IMR-90 (cell line): ENCODE results near the gene SLC38A3. TPM values are rescaled to one million over a fixed set of nuclear protein-coding genes. Genes with fewer than 3 reads are reported as not detected.
A peak's percentile ranks its signal among the peaks of the same experiment; 100 is the strongest.

Experiments
- ATAC-seq: fragments of 200-7000 bp; cut with Tn5 transposase; 2 replicates; pipeline ENCODE4 v1.9.1; 2020; ENCODE audit warnings: low read depth, mild to moderate bottlenecking, moderate library complexity
- BruUV-seq: library from RNA; stranded (reverse); fragments of 400-500 nt; replicated peaks from 2 replicates; lab custom pipeline; 2021; lab: Mats Ljungman, UMichigan
- CTCF ChIA-PET: fragments of 300-600 bp; formaldehyde crosslinking; extraction: SDS; loops from one replicate; lab custom pipeline; 2021; ENCODE audit warnings: antibody characterized with exemption; lab: Yijun Ruan, JAX
- POLR2A ChIA-PET: fragments of 300-600 bp; sonication (Branson Sonifier 250); formaldehyde crosslinking; loops from one replicate; lab custom pipeline; 2022; ENCODE audit warnings: antibody characterized with exemption; ENCODE audit not compliant: unreplicated experiment; lab: Charles Lee
- DNase-seq: peaks from one replicate; pipeline ENCODE4 v3.0.0; 2013
- H2AFZ ChIP-seq: replicated peaks from 2 replicates; pipeline ENCODE3; 2013; ENCODE audit warnings: low read length, mild to moderate bottlenecking; ENCODE audit not compliant: poor library complexity
- H2AK5ac ChIP-seq: 2 replicates; pipeline ENCODE4 v1.6.1; 2013; ENCODE audit warnings: low read depth, low read length, inconsistent platforms
- H2AK9ac ChIP-seq: replicated peaks from 2 replicates; pipeline ENCODE3; 2013; ENCODE audit warnings: mild to moderate bottlenecking, low read depth, low read length, moderate library complexity; ENCODE audit not compliant: poor library complexity
- H2BK120ac ChIP-seq: 2 replicates; pipeline ENCODE4 v1.6.1; 2013; ENCODE audit warnings: low read depth, low read length, inconsistent platforms
- H2BK15ac ChIP-seq: 3 replicates; pipeline ENCODE4 v1.6.1; 2013; ENCODE audit warnings: low read depth, low read length, inconsistent platforms
- H2BK20ac ChIP-seq: 2 replicates; pipeline ENCODE4 v1.6.1; 2013; ENCODE audit warnings: low read depth, mild to moderate bottlenecking, inconsistent platforms, low read length, moderate library complexity
- H2BK5ac ChIP-seq: 2 replicates; pipeline ENCODE4 v1.6.1; 2013; ENCODE audit warnings: mild to moderate bottlenecking, low read depth, low read length, inconsistent platforms; ENCODE audit not compliant: poor library complexity, severe bottlenecking
- H3K14ac ChIP-seq: replicated peaks from 2 replicates; pipeline ENCODE4 v1.6.1; 2013; ENCODE audit warnings: low read depth, low read length, inconsistent platforms
- H3K18ac ChIP-seq: 2 replicates; pipeline ENCODE4 v1.6.1; 2013; ENCODE audit warnings: low read depth, low read length, control low read depth
- H3K23ac ChIP-seq: 2 replicates; pipeline ENCODE4 v1.6.1; 2013; ENCODE audit warnings: low read depth, low read length, inconsistent platforms
- H3K27ac ChIP-seq: 2 replicates; pipeline ENCODE4 v1.5.1; 2013; ENCODE audit warnings: mild to moderate bottlenecking, control low read depth, low read length; ENCODE audit not compliant: insufficient read depth
- H3K27me3 ChIP-seq: 2 replicates; pipeline ENCODE4 v1.6.1; 2013; ENCODE audit warnings: low read length; ENCODE audit not compliant: control insufficient read depth, insufficient read depth
- H3K36me3 ChIP-seq: 2 replicates; pipeline ENCODE4 v1.6.1; 2013; ENCODE audit warnings: low read length, mixed read lengths; ENCODE audit not compliant: control insufficient read depth, insufficient read depth
- H3K4ac ChIP-seq: 2 replicates; pipeline ENCODE4 v1.6.1; 2013; ENCODE audit warnings: low read depth, low read length, inconsistent platforms
- H3K4me1 ChIP-seq: 2 replicates; pipeline ENCODE4 v1.6.1; 2013; ENCODE audit warnings: low read length, mixed read lengths; ENCODE audit not compliant: control insufficient read depth, insufficient read depth
- H3K4me2 ChIP-seq: 2 replicates; pipeline ENCODE4 v1.6.1; 2013; ENCODE audit warnings: low read depth, mild to moderate bottlenecking, control low read depth, low read length, moderate library complexity
- H3K4me3 ChIP-seq: 2 replicates; pipeline ENCODE4 v1.5.1; 2013; ENCODE audit warnings: low read depth, mild to moderate bottlenecking, control low read depth, low read length, moderate library complexity; ENCODE audit not compliant: insufficient read depth
- H3K56ac ChIP-seq: 2 replicates; pipeline ENCODE4 v1.6.1; 2013; ENCODE audit warnings: low read length, inconsistent platforms; ENCODE audit not compliant: insufficient read depth; ENCODE audit errors: extremely low read depth
- H3K79me1 ChIP-seq, 2 experiments: 2 replicates each; pipeline ENCODE4 v1.6.1; 2013; ENCODE audit warnings: low read length in 2 of 2, inconsistent platforms in 1 of 2, low read depth in 1 of 2
- H3K9ac ChIP-seq: 2 replicates; pipeline ENCODE4 v1.6.1; 2013; ENCODE audit warnings: low read depth, low read length, control low read depth
- H3K9me1 ChIP-seq: 2 replicates; pipeline ENCODE4 v1.6.1; 2013; ENCODE audit warnings: low read length, inconsistent platforms; ENCODE audit not compliant: insufficient read depth
- H3K9me3 ChIP-seq: 2 replicates; pipeline ENCODE4 v1.6.1; 2013; ENCODE audit warnings: low read length; ENCODE audit not compliant: control insufficient read depth, insufficient read depth
- H4K20me1 ChIP-seq: 2 replicates; pipeline ENCODE4 v1.6.1; 2013; ENCODE audit warnings: low read length, inconsistent platforms; ENCODE audit not compliant: insufficient read depth
- H4K5ac ChIP-seq: 2 replicates; pipeline ENCODE4 v1.6.1; 2013; ENCODE audit warnings: mild to moderate bottlenecking, low read depth, low read length, control low read depth
- H4K8ac ChIP-seq, 2 experiments: 2 replicates each; pipeline ENCODE4 v1.6.1; 2013; ENCODE audit warnings: low read depth in 2 of 2, low read length in 2 of 2, control low read depth in 1 of 2, inconsistent platforms in 1 of 2
- H4K91ac ChIP-seq: 2 replicates; pipeline ENCODE4 v1.6.1; 2013; ENCODE audit warnings: low read depth, low read length, inconsistent platforms; ENCODE audit not compliant: insufficient read depth
- CEBPB ChIP-seq: IDR thresholded peaks from 2 replicates; pipeline ENCODE4 v1.6.1; 2012; ENCODE audit warnings: low read depth, low read length, improper control_type of control experiment
- CHD1 ChIP-seq: IDR thresholded peaks from 2 replicates; pipeline ENCODE4 v1.6.1; 2012; ENCODE audit warnings: low read depth, low read length, improper control_type of control experiment
- CTCF ChIP-seq: conservative IDR thresholded peaks from 2 replicates; pipeline ENCODE4 v1.5.1; 2012; ENCODE audit warnings: mild to moderate bottlenecking, low read depth, low read length, improper control_type of control experiment
- ELK1 ChIP-seq: fragments of 150-350 bp; IDR thresholded peaks from 2 replicates; pipeline ENCODE4 v1.6.1; 2016; ENCODE audit warnings: low read depth, mild to moderate bottlenecking, low read length, moderate library complexity, borderline replicate concordance
- FOS ChIP-seq: fragments of 150-350 bp; IDR thresholded peaks from 2 replicates; pipeline ENCODE4 v1.6.1; 2016; ENCODE audit warnings: low read depth, low read length
- MAFK ChIP-seq: IDR thresholded peaks from 2 replicates; pipeline ENCODE4 v1.6.1; 2012; ENCODE audit warnings: low read depth, low read length, improper control_type of control experiment
- MAZ ChIP-seq: IDR thresholded peaks from 2 replicates; pipeline ENCODE4 v1.6.1; 2012; ENCODE audit warnings: low read depth, mild to moderate bottlenecking, low read length, improper control_type of control experiment, moderate library complexity, borderline replicate concordance
- MXI1 ChIP-seq: IDR thresholded peaks from 2 replicates; pipeline ENCODE4 v1.6.1; 2012; ENCODE audit warnings: low read depth, mild to moderate bottlenecking, low read length, moderate library complexity, borderline replicate concordance
- NFE2L2 ChIP-seq: fragments of 150-350 bp; IDR thresholded peaks from 2 replicates; pipeline ENCODE4 v1.6.1; 2016; ENCODE audit warnings: low read depth, mild to moderate bottlenecking, low read length
- POLR2A ChIP-seq: IDR thresholded peaks from 2 replicates; pipeline ENCODE4 v1.6.1; 2012; ENCODE audit warnings: mild to moderate bottlenecking, low read depth, low read length
- RAD21 ChIP-seq: IDR thresholded peaks from 2 replicates; pipeline ENCODE4 v1.6.1; 2012; ENCODE audit warnings: low read length, improper control_type of control experiment
- RCOR1 ChIP-seq: IDR thresholded peaks from 2 replicates; pipeline ENCODE4 v1.6.1; 2012; ENCODE audit warnings: mild to moderate bottlenecking, low read length, improper control_type of control experiment; ENCODE audit not compliant: insufficient replicate concordance
- RFX5 ChIP-seq: IDR thresholded peaks from 2 replicates; pipeline ENCODE4 v1.8.0; 2012; ENCODE audit warnings: low read depth, mild to moderate bottlenecking, low read length, moderate library complexity
- SMC3 ChIP-seq: fragments of 150-350 bp; IDR thresholded peaks from 2 replicates; pipeline ENCODE4 v1.6.1; 2016; ENCODE audit warnings: low read depth, mild to moderate bottlenecking, antibody characterized with exemption, low read length, moderate library complexity
- USF2 ChIP-seq: fragments of 150-350 bp; IDR thresholded peaks from 2 replicates; pipeline ENCODE4 v1.6.1; 2017; ENCODE audit warnings: mild to moderate bottlenecking, antibody characterized with exemption, low read length, low read depth
- WGBS, 2 experiments: methylation state at CpG; one replicate each; pipeline versions ENCODE4 v1.1.5 to v1.1.7; 2013; ENCODE audit warnings: missing lambda C conversion rate in 2 of 2; ENCODE audit not compliant: insufficient read length in 1 of 2; ENCODE audit errors: extremely low coverage in 2 of 2; 5-methylcytosine and 5-hydroxymethylcytosine counted together
- dilution Hi-C: fragments of 300-500 bp; cut with HindIII; formaldehyde crosslinking; loops from one replicate; pipeline ENCODE4 v1.14.3; 2018; ENCODE audit warnings: low sequenced_read_pairs; ENCODE audit not compliant: unreplicated experiment
- in situ Hi-C: fragments of 300-500 bp; cut with MboI; formaldehyde crosslinking; loops from 3 replicates; pipeline ENCODE4 v1.14.3; 2019; ENCODE audit warnings: low sequenced_read_pairs, inconsistent platforms, mixed read lengths
- intact Hi-C: fragments of 100-400 bp; cut with micrococcal nuclease; formaldehyde crosslinking; loops from 2 replicates; pipeline ENCODE4 v1.10.0; 2022
- polyA plus RNA-seq, 3 experiments: library from polyadenylated mRNA; depleted of rRNA; stranded (reverse); fragments of >200 nt; gene quantifications; 2 replicates each; pipeline ENCODE4 v1.2.3, GENCODE V29; 2012; ENCODE audit warnings: low replicate concordance in 1 of 3
- total RNA-seq: library from RNA; depleted of rRNA; stranded (reverse); fragments of >200 nt; gene quantifications from 2 replicates; pipeline ENCODE4 v1.2.3, GENCODE V29; 2012

Gene SLC38A3
- total and polyA plus RNA-seq, 2 of the 4 experiments (the other 2 are of a cell fraction), result 0.12 to 0.36 TPM

GRCh38 chr3:50193746-50194127 lies 11.3 kb upstream of the SLC38A3 start:
- H3K4ac ChIP-seq, result no peak overlapping the region
- CTCF ChIA-PET, result interaction anchor here (1.4 kb wide), 1 partner anchor 66 kb away, joined by 4 read pairs; no protein-coding TSS in a partner anchor
- H3K18ac ChIP-seq, result no peak overlapping the region
- no peak overlapping the region for H3K14ac ChIP-seq
- H3K9me3 ChIP-seq, result no peaks in the 10 kb centered on the region
- intact Hi-C loops, result loop anchor here (1.0 kb wide), 1 partner anchor 131 kb away; no protein-coding TSS in a partner anchor
- H3K4me3 ChIP-seq, result no peak overlapping the region
- no peak overlapping the region for H3K4me2 ChIP-seq
- TF ChIP-seq NFE2L2 (no peak), ELK1 (no peak), CTCF (no peak), CEBPB (no peak), USF2 (no peak), POLR2A (no peak), RAD21 (no peak), SMC3 (no peak), RCOR1 (no peak), MXI1 (no peak), RFX5 (no peak), MAFK (no peak), MAZ (no peak), FOS (no peak), CHD1 (no peak)
- H4K20me1 ChIP-seq, result peaks cover 4% of the 10 kb centered on the region; the same call in 1 of the 2 replicates
- 44% methylated on average over 20 of the region's 34 CpGs; no CpG with 5 or more reads in 1 of the 2 experiments for WGBS, 2 experiments
- no peak overlapping the region for H2AK5ac ChIP-seq
- H3K27ac ChIP-seq, result no peak overlapping the region
- in situ Hi-C loops, result loop anchor here (5.0 kb wide), 2 partner anchors 34 to 79 kb away; no protein-coding TSS in a partner anchor
- no peaks in the 10 kb centered on the region for H3K36me3 ChIP-seq
- DNase-seq (no peak), ATAC-seq (no peak)
- no peak overlapping the region for H2BK15ac ChIP-seq
- H2AFZ ChIP-seq, result peak overlapping the region; percentile 63
- no peak overlapping the region for H4K5ac ChIP-seq
- dilution Hi-C loops, result no loop called here
- no peak overlapping the region for H3K9ac ChIP-seq
- H2BK120ac ChIP-seq, result no peak overlapping the region
- no peak overlapping the region for H2BK5ac ChIP-seq
- H3K79me1 ChIP-seq, result no peaks in the 10 kb centered on the region
- H2AK9ac ChIP-seq, result peak overlapping the region; percentile 55
- POLR2A ChIA-PET, result no interaction called here
- H3K23ac ChIP-seq, result no peak overlapping the region
- H3K56ac ChIP-seq, result no peak overlapping the region
- no peak overlapping the region for H4K91ac ChIP-seq
- H4K8ac ChIP-seq, result no peak overlapping the region
- no peaks in the 10 kb centered on the region for H3K4me1 ChIP-seq
- BruUV-seq, result no TSS peak
- no peak overlapping the region for H2BK20ac ChIP-seq
- H3K27me3 ChIP-seq, result peaks cover 29% of the 10 kb centered on the region
- H3K9me1 ChIP-seq, result no peaks in the 10 kb centered on the region
